Lower lobe of right lung (tissue), 2 donors: Measurements from ENCODE around the gene LPCAT4. TPM values are rescaled to one million over a fixed set of nuclear protein-coding genes. Genes with fewer than 3 reads are reported as not detected.
A peak's percentile ranks its signal among the peaks of the same experiment; 100 is the strongest.

ENCODE experiments used
- ATAC-seq, 2 donors: fragments of 200-7000 bp; cut with Tn5 transposase; one replicate each; pipeline ENCODE4 v1.9.1; 2020 to 2022; ENCODE audit warnings: mild to moderate bottlenecking in 2 of 2, moderate library complexity in 2 of 2
- DNase-seq: peaks from one replicate; pipeline ENCODE4 v3.0.0-alpha.2; 2020
- H3K27ac ChIP-seq: fragments of 200-600 bp; one replicate; pipeline ENCODE4 v1.8.0; 2022
- H3K27me3 ChIP-seq: fragments of 200-600 bp; one replicate; pipeline ENCODE4 v1.8.0; 2022; ENCODE audit warnings: low read depth
- H3K36me3 ChIP-seq: fragments of 200-600 bp; one replicate; pipeline ENCODE4 v1.8.0; 2022; ENCODE audit warnings: mild to moderate bottlenecking
- H3K4me1 ChIP-seq: fragments of 200-600 bp; one replicate; pipeline ENCODE4 v1.8.0; 2022
- H3K4me3 ChIP-seq: fragments of 200-600 bp; one replicate; pipeline ENCODE4 v1.8.0; 2022; ENCODE audit warnings: mild to moderate bottlenecking
- H3K9me3 ChIP-seq: fragments of 200-600 bp; one replicate; pipeline ENCODE4 v1.8.0; 2022
- intact Hi-C: fragments of 100-400 bp; cut with DNase I; formaldehyde crosslinking; loops from one replicate; pipeline ENCODE4 v1.11.0; 2022
- total RNA-seq: library from RNA; stranded (reverse); fragmentation: NEBNext Ultra II Directional; extraction: Animal tissue kit (Norgen Biotek cat#: 25700); gene quantifications from one replicate; pipeline ENCODE4 v1.2.1, GENCODE V29; 2021
- TF ChIP-seq, protein P1 (sequence below): fragments of 200-600 bp; IDR thresholded peaks from one replicate; pipeline ENCODE4 v1.8.0; 2022; ENCODE audit warnings: antibody characterized with exemption, mild to moderate bottlenecking
- donor health status: DM: no; HTN: yes; CAD: no; lungs with severe emphysema.

Gene LPCAT4
- total RNA-seq, 1 donor from 2014 or later, result 37.0 TPM

DNA sequence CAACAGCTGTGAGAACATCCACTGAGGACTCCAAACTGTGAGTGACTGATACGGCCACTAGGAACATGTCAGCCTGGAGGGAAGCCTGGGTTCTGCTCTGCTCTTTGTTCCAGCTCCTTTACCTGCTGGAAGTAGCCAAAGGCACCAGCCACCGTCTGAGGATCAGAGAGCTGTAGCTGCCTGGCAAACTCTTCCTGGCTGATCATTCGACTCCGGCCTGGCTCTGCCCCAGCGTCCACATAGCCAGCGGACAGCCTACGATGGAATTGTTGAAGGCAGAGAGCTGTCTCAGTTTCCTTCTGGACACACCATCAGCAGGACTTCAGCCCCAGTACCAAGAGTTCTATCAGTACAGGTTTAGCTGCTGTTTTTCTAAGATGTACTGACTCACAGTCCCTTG lies 5.7 kb downstream of the LPCAT4 start:
- no peak overlapping the region for H3K27ac ChIP-seq
- ATAC-seq (no peak), DNase-seq (no peak)
- H3K9me3 ChIP-seq, result no peaks in the 10 kb centered on the region
- H3K4me1 ChIP-seq, result peaks cover 11% of the 10 kb centered on the region
- intact Hi-C loops, result no loop called here
- H3K4me3 ChIP-seq, result no peak overlapping the region
- TF ChIP-seq, protein P1, sequence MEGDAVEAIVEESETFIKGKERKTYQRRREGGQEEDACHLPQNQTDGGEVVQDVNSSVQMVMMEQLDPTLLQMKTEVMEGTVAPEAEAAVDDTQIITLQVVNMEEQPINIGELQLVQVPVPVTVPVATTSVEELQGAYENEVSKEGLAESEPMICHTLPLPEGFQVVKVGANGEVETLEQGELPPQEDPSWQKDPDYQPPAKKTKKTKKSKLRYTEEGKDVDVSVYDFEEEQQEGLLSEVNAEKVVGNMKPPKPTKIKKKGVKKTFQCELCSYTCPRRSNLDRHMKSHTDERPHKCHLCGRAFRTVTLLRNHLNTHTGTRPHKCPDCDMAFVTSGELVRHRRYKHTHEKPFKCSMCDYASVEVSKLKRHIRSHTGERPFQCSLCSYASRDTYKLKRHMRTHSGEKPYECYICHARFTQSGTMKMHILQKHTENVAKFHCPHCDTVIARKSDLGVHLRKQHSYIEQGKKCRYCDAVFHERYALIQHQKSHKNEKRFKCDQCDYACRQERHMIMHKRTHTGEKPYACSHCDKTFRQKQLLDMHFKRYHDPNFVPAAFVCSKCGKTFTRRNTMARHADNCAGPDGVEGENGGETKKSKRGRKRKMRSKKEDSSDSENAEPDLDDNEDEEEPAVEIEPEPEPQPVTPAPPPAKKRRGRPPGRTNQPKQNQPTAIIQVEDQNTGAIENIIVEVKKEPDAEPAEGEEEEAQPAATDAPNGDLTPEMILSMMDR, result no peak
- peaks cover 60% of the 10 kb centered on the region for H3K36me3 ChIP-seq
- H3K27me3 ChIP-seq, result no peaks in the 10 kb centered on the region

DNA sequence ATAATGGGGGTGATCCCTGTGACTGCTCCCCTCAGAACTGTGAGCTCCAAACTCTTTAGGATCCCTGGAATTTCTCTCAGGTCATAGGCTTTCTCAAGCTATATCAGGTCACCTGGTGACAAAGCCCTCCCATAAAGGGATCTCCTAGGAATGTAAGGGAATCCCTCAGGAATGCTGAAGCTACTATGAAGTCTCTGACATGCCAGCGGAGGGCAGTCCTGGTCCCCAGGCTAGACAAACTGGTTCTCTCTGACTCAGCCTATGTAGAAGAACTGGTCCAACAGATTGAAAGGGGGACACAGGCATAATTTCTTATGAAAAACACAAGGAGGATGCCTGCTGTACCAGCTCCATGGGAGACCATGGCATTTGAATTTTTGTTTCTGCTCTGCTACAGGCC lies 6.7 kb downstream of the LPCAT4 start:
- DNase-seq (no peak), ATAC-seq (peak in 1 of 2 donors; percentile 29)
- no peaks in the 10 kb centered on the region for H3K9me3 ChIP-seq
- TF ChIP-seq, protein P1, result no peak
- H3K4me3 ChIP-seq, result no peak overlapping the region
- H3K27ac ChIP-seq, result no peak overlapping the region
- H3K27me3 ChIP-seq, result no peaks in the 10 kb centered on the region
- intact Hi-C loops, result no loop called here
- peaks cover 70% of the 10 kb centered on the region for H3K36me3 ChIP-seq
- peaks cover 1% of the 10 kb centered on the region for H3K4me1 ChIP-seq

DNA sequence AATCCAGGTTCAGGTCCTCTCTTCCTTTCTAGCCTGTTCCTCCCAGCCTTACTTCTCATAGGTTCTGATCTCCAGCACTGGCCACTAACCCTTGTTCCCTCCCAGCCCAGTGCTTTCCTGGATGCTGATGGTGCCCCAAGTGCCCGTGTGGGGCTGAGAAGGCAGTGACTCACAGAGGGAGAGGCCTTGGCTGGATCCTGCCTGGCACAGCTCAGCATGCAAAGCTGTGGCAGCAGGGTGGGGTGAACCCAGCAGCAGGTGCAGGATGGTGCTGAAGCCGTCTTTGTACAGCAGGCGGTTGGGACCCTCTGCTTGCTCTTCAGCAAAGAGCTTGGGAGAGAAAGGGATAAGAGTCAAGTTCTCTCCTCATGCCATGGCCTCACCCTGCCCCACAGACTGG lies 7.6 kb downstream of the LPCAT4 start:
- TF ChIP-seq, protein P1, result no peak
- no peak for ATAC-seq
- intact Hi-C loops, result no loop called here
- DNase-seq, result no peak
- H3K9me3 ChIP-seq, result no peaks in the 10 kb centered on the region
- no peak overlapping the region for H3K27ac ChIP-seq
- H3K36me3 ChIP-seq, result peaks cover 70% of the 10 kb centered on the region
- no peaks in the 10 kb centered on the region for H3K4me1 ChIP-seq
- no peaks in the 10 kb centered on the region for H3K27me3 ChIP-seq
- H3K4me3 ChIP-seq, result no peak overlapping the region

DNA sequence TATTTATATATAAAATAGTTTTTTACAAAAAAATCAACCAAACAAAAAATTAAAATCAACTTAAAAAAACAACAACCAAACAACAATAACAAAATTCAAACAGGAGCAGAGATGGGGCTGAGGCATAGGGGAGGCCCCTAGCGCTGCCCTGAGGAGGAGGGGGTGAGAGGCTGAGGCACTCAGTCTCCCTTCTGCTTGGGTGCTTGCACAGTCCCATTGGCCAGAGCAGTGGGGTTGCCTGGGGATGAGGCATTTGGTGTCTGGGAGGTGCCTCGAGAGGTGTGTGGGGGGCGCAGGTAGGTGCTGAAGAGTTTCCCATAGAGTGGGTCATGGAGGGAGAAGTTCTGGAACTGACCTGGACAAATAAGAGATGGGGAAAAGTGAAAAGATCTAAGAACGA lies 8.0 kb downstream of the LPCAT4 start:
- intact Hi-C loops, result no loop called here
- DNase-seq (no peak), ATAC-seq (no peak)
- Histone ChIP-seq H3K27me3 (no peaks in the 10 kb centered on the region), H3K36me3 (peaks cover 70% of the 10 kb centered on the region), H3K9me3 (no peaks in the 10 kb centered on the region), H3K4me1 (no peaks in the 10 kb centered on the region), H3K27ac (no peak overlapping the region), H3K4me3 (no peak overlapping the region)
- TF ChIP-seq, protein P1, result no peak

DNA sequence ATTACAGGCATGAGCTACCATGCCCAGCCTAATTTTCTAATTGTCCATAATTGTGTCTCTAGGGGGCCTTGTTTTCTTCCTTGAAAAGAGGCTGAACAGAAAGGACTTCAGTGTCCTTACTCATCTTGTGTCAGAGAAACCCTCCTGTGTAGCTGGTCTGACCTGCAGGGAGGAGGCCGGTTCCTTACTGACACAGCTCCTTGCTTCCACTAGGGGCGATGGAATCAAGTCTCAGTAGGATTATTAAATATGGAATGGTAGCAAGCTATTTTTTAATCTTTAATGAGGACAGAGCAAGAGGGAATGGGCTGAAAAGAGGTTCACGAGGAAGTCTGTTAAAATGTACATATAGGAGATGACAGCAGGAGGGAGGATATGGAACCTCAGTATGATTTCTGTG lies 8.6 kb downstream of the LPCAT4 start:
- no peak for DNase-seq
- no peak overlapping the region for H3K4me3 ChIP-seq
- no peaks in the 10 kb centered on the region for H3K27me3 ChIP-seq
- no peaks in the 10 kb centered on the region for H3K9me3 ChIP-seq
- no peak for ATAC-seq
- H3K36me3 ChIP-seq, result peaks cover 70% of the 10 kb centered on the region
- intact Hi-C loops, result no loop called here
- no peak overlapping the region for H3K27ac ChIP-seq
- no peaks in the 10 kb centered on the region for H3K4me1 ChIP-seq
- TF ChIP-seq, protein P1, result no peak

DNA sequence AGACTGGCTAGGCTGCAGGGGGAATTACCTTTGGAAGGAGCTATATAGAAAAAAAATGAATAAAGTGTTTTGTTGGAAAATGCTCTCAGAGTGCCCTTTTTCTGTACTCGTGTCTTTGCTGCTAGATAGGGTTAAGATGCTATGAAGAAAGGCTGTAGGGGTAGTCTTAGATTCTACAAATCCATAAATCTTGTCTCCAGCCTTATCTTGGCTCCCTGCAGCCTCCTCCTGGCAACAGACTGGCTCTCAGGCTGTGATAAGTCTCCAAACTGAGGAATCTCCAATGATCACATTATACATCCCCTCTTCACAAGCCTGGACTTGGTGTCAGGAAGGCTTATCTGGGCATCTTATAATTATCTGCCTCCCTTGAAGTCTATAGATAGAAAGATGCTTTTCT lies 9.3 kb downstream of the LPCAT4 start:
- Histone ChIP-seq H3K36me3 (peaks cover 67% of the 10 kb centered on the region), H3K27me3 (no peaks in the 10 kb centered on the region), H3K9me3 (no peaks in the 10 kb centered on the region), H3K4me3 (no peak overlapping the region), H3K27ac (no peak overlapping the region), H3K4me1 (no peaks in the 10 kb centered on the region)
- ATAC-seq (no peak), DNase-seq (no peak)
- intact Hi-C loops, result no loop called here
- TF ChIP-seq, protein P1, result no peak
